K562 (cell line): Measurements from ENCODE around the gene PSORS1C2. TPM values are rescaled to one million over a fixed set of nuclear protein-coding genes. Genes with fewer than 3 reads are reported as not detected.

ENCODE experiments used
- CBX3 ChIP-seq, 2 experiments: IDR thresholded peaks; 1 replicate in 1 of 2; 2 replicates in 1 of 2; pipeline ENCODE4 v1.6.1; 2012; ENCODE audit warnings: inconsistent platforms in 2 of 2, low read length in 2 of 2, borderline replicate concordance in 1 of 2, control low read depth in 1 of 2
- FIP1L1 ChIP-seq: fragments of 200-400 bp; formaldehyde crosslinking; IDR thresholded peaks from 2 replicates; pipeline ENCODE4 v1.6.1; 2018; ENCODE audit warnings: mild to moderate bottlenecking, low read depth, low read length; ENCODE audit not compliant: poor library complexity, severe bottlenecking
- NFIX ChIP-seq: fragments of 250-450 bp; sonication (Bioruptor Pico); IDR thresholded peaks from 2 replicates; pipeline ENCODE4 v1.4.0; 2020; ENCODE audit warnings: low read depth, mild to moderate bottlenecking, moderate library complexity
- RFX7 ChIP-seq: fragments of 250-450 bp; sonication (Bioruptor Pico); IDR thresholded peaks from 2 replicates; pipeline ENCODE4 v1.5.1; 2021; ENCODE audit warnings: mild to moderate bottlenecking
- SNRNP70 ChIP-seq: fragments of 200-400 bp; formaldehyde crosslinking; optimal IDR thresholded peaks from 2 replicates; pipeline ENCODE3; 2017; ENCODE audit warnings: low read depth, low read length
- TARDBP ChIP-seq: fragments of 450-650 bp; IDR thresholded peaks from 2 replicates; pipeline ENCODE4 v1.6.1; 2016
- TFAM ChIP-seq: fragments of 250-450 bp; sonication (Bioruptor Pico); conservative IDR thresholded peaks from 2 replicates; pipeline ENCODE4 v1.5.0; 2021; ENCODE audit warnings: mild to moderate bottlenecking, moderate library complexity
- U2AF2 ChIP-seq: fragments of 200-400 bp; formaldehyde crosslinking; optimal IDR thresholded peaks from 2 replicates; pipeline ENCODE3; 2017; ENCODE audit warnings: low read depth, mild to moderate bottlenecking, low read length
- ZNF253 ChIP-seq: fragments of 250-450 bp; sonication (Bioruptor Pico); conservative IDR thresholded peaks from 2 replicates; pipeline ENCODE4 v1.6.1; 2021; ENCODE audit warnings: mild to moderate bottlenecking
- ZNF764 ChIP-seq: fragments of 250-450 bp; sonication (Bioruptor Pico); IDR thresholded peaks from 2 replicates; pipeline ENCODE4 v1.4.0; 2020; ENCODE audit warnings: low read depth, mild to moderate bottlenecking, moderate library complexity
- polyA plus RNA-seq, 8 experiments: library from polyadenylated mRNA; depleted of rRNA in 4 of 8; stranded (reverse) in 5 of 8; unstranded in 3 of 8; fragments of >200 nt; fragmentation: Nextera tagmentation in 2 of 8; fragmentation: Illumina TruSeq in 1 of 8; extraction: Ambion mirVana in 2 of 8; extraction: Trizol in 1 of 8; gene quantifications; 2 replicates each; pipeline versions ENCODE4 v1.2.1 to v1.2.3, GENCODE V29; 2011 to 2014; ENCODE audit warnings: inconsistent platforms in 1 of 8, missing spikeins in 1 of 8
- total RNA-seq, 7 experiments: library from RNA; depleted of rRNA in 6 of 7; stranded (reverse); fragments of >200 nt in 6 of 7; fragmentation: Illumina TruSeq in 2 of 7; extraction: Trizol in 2 of 7; gene quantifications; 2 replicates each; pipeline versions ENCODE4 v1.2.1 to v1.2.3, GENCODE V29; 2011 to 2021; ENCODE audit warnings: low replicate concordance in 1 of 7
- TF ChIP-seq, protein P1 (sequence below): fragments of 450-650 bp; IDR thresholded peaks from 2 replicates; pipeline ENCODE4 v1.6.1; 2016; ENCODE audit warnings: low read depth
- TF ChIP-seq, protein P2 (sequence below): fragments of 450-650 bp; IDR thresholded peaks from 2 replicates; pipeline ENCODE4 v1.6.1; 2018; ENCODE audit not compliant: partially characterized antibody
- TF ChIP-seq, protein P3 (sequence below): fragments of 250-450 bp; sonication (Bioruptor Pico); IDR thresholded peaks from 2 replicates; pipeline ENCODE4 v1.4.0; 2020; ENCODE audit warnings: mild to moderate bottlenecking

PSORS1C2 gene
- total and polyA plus RNA-seq, 9 of the 15 experiments (the other 6 are each of a cell fraction or from before 2014, with no cell fraction given), result not detected

DNA sequence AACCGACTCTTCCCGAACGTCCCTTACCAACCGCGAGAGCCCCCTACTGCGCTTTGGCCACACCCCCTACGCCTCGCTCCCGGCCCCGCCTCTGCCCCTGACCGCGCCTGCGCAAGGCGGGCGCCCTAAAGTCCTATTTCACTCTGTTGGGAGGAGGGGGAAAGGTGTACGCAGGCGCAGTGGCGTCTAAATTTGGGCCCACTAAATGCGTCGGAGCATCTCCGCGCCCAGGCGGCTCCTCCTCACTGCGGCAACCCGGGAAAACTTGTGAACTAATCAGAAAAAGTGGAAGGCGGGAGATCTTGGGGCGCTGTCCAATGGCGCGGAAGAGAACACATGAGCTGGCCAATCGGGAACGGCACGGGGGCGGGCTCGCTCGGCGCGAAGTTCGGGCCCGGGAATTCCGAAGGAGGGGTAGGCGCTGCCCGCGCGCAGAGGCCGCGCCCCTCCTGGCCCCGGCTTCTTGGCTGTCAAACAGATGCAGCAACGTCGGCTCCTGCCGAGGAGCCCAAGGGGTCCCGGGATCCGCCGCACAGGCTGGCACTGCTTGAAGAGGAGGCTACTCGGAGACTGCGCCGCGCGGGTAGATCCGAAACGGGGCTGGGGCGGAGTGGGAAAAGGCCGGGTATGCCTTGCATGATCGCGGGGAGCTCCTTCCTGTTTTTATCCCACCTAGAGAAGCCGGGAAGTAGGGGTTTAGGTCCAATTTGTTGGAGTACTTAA, 19.4 kb upstream of the PSORS1C2 start, which contains the start of gene TCF19 (continued):
- TF ChIP-seq, protein P1, sequence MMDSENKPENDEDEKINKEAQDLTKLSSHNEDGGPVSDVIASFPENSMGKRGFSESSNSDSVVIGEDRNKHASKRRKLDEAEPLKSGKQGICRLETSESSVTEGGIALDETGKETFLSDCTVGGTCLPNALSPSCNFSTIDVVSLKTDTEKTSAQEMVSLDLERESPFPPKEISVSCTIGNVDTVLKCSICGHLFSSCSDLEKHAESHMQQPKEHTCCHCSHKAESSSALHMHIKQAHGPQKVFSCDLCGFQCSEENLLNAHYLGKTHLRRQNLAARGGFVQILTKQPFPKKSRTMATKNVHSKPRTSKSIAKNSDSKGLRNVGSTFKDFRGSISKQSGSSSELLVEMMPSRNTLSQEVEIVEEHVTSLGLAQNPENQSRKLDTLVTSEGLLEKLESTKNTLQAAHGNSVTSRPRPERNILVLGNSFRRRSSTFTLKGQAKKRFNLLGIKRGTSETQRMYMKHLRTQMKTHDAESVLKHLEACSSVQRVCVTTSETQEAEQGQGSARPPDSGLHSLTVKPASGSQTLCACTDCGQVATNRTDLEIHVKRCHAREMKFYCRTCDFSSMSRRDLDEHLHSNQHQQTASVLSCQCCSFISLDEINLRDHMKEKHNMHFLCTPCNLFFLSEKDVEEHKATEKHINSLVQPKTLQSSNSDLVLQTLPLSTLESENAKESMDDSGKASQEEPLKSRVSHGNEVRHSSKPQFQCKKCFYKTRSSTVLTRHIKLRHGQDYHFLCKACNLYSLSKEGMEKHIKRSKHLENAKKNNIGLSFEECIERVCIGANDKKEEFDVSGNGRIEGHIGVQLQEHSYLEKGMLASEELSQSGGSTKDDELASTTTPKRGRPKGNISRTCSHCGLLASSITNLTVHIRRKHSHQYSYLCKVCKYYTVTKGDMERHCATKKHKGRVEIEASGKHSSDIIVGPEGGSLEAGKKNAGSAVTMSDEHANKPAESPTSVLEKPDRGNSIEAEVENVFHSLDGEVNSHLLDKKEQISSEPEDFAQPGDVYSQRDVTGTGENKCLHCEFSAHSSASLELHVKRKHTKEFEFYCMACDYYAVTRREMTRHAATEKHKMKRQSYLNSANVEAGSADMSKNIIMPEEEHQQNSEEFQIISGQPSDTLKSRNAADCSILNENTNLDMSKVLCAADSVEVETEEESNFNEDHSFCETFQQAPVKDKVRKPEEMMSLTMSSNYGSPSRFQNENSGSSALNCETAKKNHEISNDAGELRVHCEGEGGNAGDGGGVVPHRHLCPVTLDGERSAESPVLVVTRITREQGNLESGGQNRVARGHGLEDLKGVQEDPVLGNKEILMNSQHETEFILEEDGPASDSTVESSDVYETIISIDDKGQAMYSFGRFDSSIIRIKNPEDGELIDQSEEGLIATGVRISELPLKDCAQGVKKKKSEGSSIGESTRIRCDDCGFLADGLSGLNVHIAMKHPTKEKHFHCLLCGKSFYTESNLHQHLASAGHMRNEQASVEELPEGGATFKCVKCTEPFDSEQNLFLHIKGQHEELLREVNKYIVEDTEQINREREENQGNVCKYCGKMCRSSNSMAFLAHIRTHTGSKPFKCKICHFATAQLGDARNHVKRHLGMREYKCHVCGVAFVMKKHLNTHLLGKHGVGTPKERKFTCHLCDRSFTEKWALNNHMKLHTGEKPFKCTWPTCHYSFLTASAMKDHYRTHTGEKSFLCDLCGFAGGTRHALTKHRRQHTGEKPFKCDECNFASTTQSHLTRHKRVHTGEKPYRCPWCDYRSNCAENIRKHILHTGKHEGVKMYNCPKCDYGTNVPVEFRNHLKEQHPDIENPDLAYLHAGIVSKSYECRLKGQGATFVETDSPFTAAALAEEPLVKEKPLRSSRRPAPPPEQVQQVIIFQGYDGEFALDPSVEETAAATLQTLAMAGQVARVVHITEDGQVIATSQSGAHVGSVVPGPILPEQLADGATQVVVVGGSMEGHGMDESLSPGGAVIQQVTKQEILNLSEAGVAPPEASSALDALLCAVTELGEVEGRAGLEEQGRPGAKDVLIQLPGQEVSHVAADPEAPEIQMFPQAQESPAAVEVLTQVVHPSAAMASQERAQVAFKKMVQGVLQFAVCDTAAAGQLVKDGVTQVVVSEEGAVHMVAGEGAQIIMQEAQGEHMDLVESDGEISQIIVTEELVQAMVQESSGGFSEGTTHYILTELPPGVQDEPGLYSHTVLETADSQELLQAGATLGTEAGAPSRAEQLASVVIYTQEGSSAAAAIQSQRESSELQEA, result no peak
- TF ChIP-seq ZNF764 (CRISPR knock-in tag) (no peak), FIP1L1 (peak; percentile 43), CBX3 (IDR thresholded peaks at IDR 0.05; ENCODE audit: borderline replicate concordance in 1 of 2, low read length in 2 of 2) (no peak), RFX7 (no peak), TARDBP (no peak; the same call in 1 of the 2 replicates), U2AF2 (no peak), TFAM (CRISPR knock-in tag) (no peak), SNRNP70 (no peak), NFIX (no peak), ZNF253 (no peak)
- TF ChIP-seq, protein P2, sequence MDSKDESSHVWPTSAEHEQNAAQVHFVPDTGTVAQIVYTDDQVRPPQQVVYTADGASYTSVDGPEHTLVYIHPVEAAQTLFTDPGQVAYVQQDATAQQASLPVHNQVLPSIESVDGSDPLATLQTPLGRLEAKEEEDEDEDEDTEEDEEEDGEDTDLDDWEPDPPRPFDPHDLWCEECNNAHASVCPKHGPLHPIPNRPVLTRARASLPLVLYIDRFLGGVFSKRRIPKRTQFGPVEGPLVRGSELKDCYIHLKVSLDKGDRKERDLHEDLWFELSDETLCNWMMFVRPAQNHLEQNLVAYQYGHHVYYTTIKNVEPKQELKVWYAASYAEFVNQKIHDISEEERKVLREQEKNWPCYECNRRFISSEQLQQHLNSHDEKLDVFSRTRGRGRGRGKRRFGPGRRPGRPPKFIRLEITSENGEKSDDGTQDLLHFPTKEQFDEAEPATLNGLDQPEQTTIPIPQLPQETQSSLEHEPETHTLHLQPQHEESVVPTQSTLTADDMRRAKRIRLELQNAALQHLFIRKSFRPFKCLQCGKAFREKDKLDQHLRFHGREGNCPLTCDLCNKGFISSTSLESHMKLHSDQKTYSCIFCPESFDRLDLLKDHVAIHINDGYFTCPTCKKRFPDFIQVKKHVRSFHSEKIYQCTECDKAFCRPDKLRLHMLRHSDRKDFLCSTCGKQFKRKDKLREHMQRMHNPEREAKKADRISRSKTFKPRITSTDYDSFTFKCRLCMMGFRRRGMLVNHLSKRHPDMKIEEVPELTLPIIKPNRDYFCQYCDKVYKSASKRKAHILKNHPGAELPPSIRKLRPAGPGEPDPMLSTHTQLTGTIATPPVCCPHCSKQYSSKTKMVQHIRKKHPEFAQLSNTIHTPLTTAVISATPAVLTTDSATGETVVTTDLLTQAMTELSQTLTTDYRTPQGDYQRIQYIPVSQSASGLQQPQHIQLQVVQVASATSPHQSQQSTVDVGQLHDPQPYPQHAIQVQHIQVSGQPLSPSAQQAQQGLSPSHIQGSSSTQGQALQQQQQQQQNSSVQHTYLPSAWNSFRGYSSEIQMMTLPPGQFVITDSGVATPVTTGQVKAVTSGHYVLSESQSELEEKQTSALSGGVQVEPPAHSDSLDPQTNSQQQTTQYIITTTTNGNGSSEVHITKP, result peak; percentile 78
- TF ChIP-seq, protein P3, sequence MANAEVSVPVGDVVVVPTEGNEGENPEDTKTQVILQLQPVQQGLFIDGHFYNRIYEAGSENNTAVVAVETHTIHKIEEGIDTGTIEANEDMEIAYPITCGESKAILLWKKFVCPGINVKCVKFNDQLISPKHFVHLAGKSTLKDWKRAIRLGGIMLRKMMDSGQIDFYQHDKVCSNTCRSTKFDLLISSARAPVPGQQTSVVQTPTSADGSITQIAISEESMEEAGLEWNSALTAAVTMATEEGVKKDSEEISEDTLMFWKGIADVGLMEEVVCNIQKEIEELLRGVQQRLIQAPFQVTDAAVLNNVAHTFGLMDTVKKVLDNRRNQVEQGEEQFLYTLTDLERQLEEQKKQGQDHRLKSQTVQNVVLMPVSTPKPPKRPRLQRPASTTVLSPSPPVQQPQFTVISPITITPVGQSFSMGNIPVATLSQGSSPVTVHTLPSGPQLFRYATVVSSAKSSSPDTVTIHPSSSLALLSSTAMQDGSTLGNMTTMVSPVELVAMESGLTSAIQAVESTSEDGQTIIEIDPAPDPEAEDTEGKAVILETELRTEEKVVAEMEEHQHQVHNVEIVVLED (CRISPR knock-in tag), result no peak
